GM12875 (cell line): ENCODE results near the gene CCDC124.

ENCODE experiments used
- H3K4me3 ChIP-seq: one replicate; pipeline ENCODE4 v1.5.1; 2011; ENCODE audit warnings: low read depth, low read length, control low read depth
- TF ChIP-seq, protein P1 (sequence below): IDR thresholded peaks from 2 replicates; pipeline ENCODE4 v1.5.1; 2011; ENCODE audit warnings: low read depth, mild to moderate bottlenecking, control low read depth, inconsistent platforms, low read length, moderate library complexity, borderline replicate concordance; ENCODE audit not compliant: insufficient read depth

Gene CCDC124

DNA sequence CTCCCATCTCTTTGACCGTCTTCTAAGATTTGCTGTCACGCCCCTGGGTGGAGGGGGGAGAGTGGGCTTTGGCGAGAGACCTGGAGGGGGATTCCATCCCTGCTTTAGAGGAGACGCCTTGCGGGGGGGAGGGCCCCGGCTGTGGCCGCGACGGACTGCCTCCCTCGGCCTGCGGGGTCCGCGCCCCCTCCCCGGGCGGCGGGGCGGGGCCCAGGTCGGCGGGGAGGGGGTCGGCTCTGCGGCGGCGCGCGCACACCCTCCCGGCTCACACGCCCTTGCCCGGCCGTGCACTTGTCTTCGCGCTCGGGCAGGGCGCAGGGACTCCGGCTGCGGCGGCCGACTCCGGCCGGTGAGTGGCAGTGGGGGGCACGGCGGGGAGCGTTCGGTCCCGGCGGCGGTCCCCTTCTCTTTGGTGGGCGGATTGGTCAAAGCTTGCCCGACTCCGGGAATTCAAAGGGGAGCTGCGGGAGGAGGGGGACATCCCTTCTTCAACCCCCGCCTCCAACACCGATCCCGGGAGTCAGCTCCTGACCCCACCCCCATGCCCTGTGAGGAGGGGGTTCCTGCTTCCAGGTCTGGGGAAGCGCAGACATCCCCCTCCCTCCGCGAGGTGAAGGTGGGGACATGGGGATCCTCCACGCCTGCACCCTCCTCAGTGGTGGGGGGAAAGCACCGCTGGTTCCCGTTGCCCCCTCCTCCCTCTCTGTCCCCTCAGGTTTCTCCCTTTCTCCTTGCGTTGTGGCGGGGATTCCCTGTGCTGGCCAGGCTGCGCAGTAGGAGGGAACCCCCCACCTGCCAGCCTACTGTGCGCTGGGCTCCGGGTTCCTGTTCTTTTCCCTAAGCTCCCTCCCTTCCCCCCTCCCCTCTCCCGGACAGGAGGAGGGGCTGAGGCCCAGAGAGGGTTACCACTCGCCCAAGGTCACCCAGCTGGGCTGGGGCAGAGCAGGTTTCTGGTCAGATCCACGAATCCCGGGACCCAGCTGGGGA lies 19.5 kb downstream of the CCDC124 start:
- H3K4me3 ChIP-seq, result peak overlapping the region; percentile 23

DNA sequence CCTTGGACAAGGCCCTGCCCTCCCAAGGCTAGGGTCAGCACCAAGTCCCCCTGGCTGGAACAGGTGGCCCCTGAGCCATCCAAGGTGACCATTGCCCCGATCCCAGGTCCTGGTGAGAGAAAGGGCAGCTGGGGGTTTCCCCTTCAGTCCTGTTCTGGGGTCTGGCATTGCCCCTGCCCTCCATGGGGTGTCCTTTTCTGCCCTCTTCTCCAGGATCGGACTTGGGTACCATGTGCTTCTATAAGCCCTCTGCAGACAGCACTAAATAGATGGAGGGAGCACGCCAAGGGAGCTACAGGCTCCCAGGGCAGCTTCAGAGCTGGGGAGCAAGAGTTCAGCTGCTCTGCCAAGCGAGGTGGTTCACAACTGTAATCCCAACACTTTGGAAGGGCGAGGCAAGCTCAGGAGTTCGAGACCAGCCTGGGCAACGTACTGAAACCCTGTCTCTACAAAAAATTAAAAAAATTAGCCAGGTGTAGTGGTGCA lies 20.5 kb downstream of the CCDC124 start:
- no peak overlapping the region for H3K4me3 ChIP-seq
- TF ChIP-seq, protein P1, sequence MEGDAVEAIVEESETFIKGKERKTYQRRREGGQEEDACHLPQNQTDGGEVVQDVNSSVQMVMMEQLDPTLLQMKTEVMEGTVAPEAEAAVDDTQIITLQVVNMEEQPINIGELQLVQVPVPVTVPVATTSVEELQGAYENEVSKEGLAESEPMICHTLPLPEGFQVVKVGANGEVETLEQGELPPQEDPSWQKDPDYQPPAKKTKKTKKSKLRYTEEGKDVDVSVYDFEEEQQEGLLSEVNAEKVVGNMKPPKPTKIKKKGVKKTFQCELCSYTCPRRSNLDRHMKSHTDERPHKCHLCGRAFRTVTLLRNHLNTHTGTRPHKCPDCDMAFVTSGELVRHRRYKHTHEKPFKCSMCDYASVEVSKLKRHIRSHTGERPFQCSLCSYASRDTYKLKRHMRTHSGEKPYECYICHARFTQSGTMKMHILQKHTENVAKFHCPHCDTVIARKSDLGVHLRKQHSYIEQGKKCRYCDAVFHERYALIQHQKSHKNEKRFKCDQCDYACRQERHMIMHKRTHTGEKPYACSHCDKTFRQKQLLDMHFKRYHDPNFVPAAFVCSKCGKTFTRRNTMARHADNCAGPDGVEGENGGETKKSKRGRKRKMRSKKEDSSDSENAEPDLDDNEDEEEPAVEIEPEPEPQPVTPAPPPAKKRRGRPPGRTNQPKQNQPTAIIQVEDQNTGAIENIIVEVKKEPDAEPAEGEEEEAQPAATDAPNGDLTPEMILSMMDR, result no peak

More for the DNA sequence above, 19.5 kb downstream of the CCDC124 start:
- TF ChIP-seq, protein P1, result no peak

DNA sequence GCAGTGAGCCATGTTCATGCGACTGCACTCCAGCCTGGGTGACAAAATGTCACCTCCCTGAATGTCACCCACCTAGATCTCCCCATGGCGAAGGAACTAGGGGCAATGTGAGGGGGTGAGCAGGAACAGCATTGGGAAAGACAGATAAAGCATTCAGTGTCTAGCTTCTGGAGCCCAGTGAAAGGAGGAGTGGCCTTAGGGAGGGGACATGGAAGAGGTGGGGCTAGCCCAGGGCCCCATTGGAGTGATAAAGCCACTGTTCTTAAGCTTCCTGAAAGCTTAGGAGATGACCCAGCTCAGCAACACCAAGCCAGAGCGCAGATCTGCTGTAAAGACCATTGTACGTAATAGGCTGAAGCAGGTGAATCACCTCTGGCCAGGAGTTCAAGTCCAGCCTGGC lies 21.1 kb downstream of the CCDC124 start:
- H3K4me3 ChIP-seq, result no peak overlapping the region
- TF ChIP-seq, protein P1, result no peak

DNA sequence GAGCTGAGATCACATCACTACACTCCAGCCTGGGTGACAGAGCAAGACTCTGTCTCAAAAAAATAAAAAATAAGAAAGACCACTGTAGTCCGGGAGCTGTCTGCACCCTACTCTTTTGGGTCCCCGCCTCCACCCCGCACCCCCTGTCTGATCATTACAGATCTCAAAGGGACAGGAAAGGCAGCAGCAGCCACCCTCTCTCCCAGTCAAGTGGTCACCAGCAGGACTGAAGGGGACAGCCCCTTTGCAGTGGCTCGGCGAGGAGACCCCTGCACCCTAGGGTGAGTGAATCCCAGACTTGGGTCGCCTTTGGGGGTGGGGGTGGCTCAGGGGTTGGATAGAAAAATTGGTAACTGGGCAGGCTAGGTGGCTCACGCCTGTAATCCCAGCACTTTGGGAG lies 21.6 kb downstream of the CCDC124 start:
- TF ChIP-seq, protein P1, result no peak
- no peak overlapping the region for H3K4me3 ChIP-seq

DNA sequence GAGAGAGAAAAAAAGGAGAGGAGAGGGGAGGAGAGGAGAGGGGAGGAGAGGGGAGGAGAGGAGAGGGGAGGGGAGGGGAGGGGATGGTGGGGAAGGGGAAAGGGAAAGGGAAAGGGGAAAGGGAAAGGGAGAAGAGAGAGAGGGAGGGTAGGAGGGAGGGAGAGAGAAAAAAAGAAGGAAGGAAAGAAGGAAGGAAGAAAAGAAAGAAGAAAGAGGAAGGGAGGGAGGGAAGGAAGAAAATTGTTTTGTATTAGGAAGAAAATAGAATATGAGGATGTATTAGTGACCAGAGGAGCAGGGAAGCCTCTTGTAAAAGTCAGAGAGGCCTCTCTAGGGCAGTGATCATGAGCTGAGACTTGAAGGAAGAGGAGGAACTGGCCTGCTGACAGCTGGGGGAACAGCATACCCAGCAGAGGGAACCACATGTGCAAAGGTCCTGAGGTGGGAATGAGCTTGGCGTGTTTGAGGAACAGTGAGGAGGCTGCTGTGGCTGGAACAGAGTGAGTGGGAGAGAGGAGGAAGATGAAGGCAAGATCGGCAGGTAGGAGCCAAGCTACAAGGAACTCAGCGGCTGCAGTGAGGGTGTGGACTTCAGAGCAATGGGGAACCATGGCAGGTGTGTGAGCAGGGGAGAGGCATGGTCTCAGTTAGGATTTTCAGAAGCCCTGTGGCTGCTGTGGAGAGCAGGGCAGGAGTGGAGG lies 24.5 kb downstream of the CCDC124 start:
- no peak overlapping the region for H3K4me3 ChIP-seq
- TF ChIP-seq, protein P1, result no peak

DNA sequence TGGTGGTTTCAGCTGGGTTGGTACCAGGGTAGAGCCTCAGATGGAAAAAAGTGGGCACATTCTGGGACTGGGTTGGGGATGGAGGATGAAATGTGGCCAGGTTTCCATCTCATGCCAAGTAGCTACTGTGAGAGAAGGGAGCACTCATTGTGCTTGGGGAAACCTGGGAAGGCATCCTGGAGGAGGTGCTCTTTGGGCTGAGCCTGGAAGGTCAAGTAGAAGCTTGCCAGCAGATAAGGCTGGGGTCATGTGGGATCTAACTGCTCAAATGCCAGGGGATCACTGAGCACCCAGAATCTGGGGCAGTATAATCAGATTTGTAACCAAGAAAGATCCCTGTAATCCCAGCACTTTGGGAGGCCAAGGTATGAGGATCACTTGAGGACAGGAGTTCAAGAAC lies 25.1 kb downstream of the CCDC124 start:
- TF ChIP-seq, protein P1, result no peak
- H3K4me3 ChIP-seq, result no peak overlapping the region
